ENCODE data around the gene ADCY9.
"Not testable (repeated sequence)": the region's sequence is repeated elsewhere in the genome, so short reads cannot be mapped to it uniquely, and the experiment has no call there.

Gene ADCY9

GRCh38 chr16:4048481-4048880 lies 67.8 kb downstream of the ADCY9 start:
- no peak for DNase-seq (ENCODE audit: low read depth in 1 of 2, low spot score in 1 of 2)
- no peak for TF ChIP-seq JUND (IDR thresholded peaks at IDR 0.05; ENCODE audit: low read depth)
- in situ Hi-C loops (cut with HindIII; ENCODE audit: low pct_unique_long_range_greater_than_20kb, low sequenced_read_pairs), result no loop called here

- no peak for TF ChIP-seq JUND (IDR thresholded peaks at IDR 0.05; ENCODE audit: low read depth)
- DNase-seq (ENCODE audit: low read depth in 1 of 2, low spot score in 1 of 2), result no peak
- in situ Hi-C loops (cut with HindIII; ENCODE audit: low pct_unique_long_range_greater_than_20kb, low sequenced_read_pairs), result no loop called here
These were observed 70.0 kb downstream of the ADCY9 start for GRCh38 chr16:4046221-4046620.

GRCh38 chr16:4045561-4045960 lies 70.7 kb downstream of the ADCY9 start:
- DNase-seq (ENCODE audit: low read depth in 1 of 2, low spot score in 1 of 2); in situ Hi-C loops (cut with HindIII; ENCODE audit: low pct_unique_long_range_greater_than_20kb, low sequenced_read_pairs): not testable (repeated sequence)

GRCh38 chr16:4042581-4042980 lies 73.7 kb downstream of the ADCY9 start:
- no peak for TF ChIP-seq JUND (IDR thresholded peaks at IDR 0.05; ENCODE audit: low read depth)
- no peak for DNase-seq (ENCODE audit: low read depth in 1 of 2, low spot score in 1 of 2)

GRCh38 chr16:4038448-4038847 lies 77.8 kb downstream of the ADCY9 start:
- DNase-seq (ENCODE audit: low read depth in 1 of 2, low spot score in 1 of 2), result no peak
- in situ Hi-C loops (cut with HindIII; ENCODE audit: low pct_unique_long_range_greater_than_20kb, low sequenced_read_pairs), result no loop called here
- TF ChIP-seq JUND (IDR thresholded peaks at IDR 0.05; ENCODE audit: low read depth), result no peak

More at GRCh38 chr16:4042581-4042980, 73.7 kb downstream of the ADCY9 start:
- in situ Hi-C loops (cut with HindIII; ENCODE audit: low pct_unique_long_range_greater_than_20kb, low sequenced_read_pairs), result no loop called here

GRCh38 chr16:4036952-4037351 lies 79.3 kb downstream of the ADCY9 start:
- in situ Hi-C loops (cut with HindIII; ENCODE audit: low pct_unique_long_range_greater_than_20kb, low sequenced_read_pairs), result not testable (repeated sequence)

GRCh38 chr16:4034963-4035362 lies 81.3 kb downstream of the ADCY9 start:
- DNase-seq (ENCODE audit: low read depth in 1 of 2, low spot score in 1 of 2), result no peak
- TF ChIP-seq JUND (IDR thresholded peaks at IDR 0.05; ENCODE audit: low read depth), result no peak
- in situ Hi-C loops (cut with HindIII; ENCODE audit: low pct_unique_long_range_greater_than_20kb, low sequenced_read_pairs), result no loop called here

More at GRCh38 chr16:4036952-4037351, 79.3 kb downstream of the ADCY9 start:
- DNase-seq (ENCODE audit: low read depth in 1 of 2, low spot score in 1 of 2), result not testable (repeated sequence)

- TF ChIP-seq JUND (IDR thresholded peaks at IDR 0.05; ENCODE audit: low read depth), result no peak
- in situ Hi-C loops (cut with HindIII; ENCODE audit: low pct_unique_long_range_greater_than_20kb, low sequenced_read_pairs), result no loop called here
- DNase-seq (ENCODE audit: low read depth in 1 of 2, low spot score in 1 of 2), result no peak
These were observed 82.3 kb downstream of the ADCY9 start for GRCh38 chr16:4033951-4034350.

GRCh38 chr16:4032768-4033167 lies 83.5 kb downstream of the ADCY9 start:
- in situ Hi-C loops (cut with HindIII; ENCODE audit: low pct_unique_long_range_greater_than_20kb, low sequenced_read_pairs), result no loop called here
- TF ChIP-seq JUND (IDR thresholded peaks at IDR 0.05; ENCODE audit: low read depth), result no peak
- DNase-seq (ENCODE audit: low read depth in 1 of 2, low spot score in 1 of 2), result no peak

GRCh38 chr16:4028144-4028543 lies 88.1 kb downstream of the ADCY9 start:
- no peak for DNase-seq (ENCODE audit: low read depth in 1 of 2, low spot score in 1 of 2)
- no peak for TF ChIP-seq JUND (IDR thresholded peaks at IDR 0.05; ENCODE audit: low read depth)

GRCh38 chr16:4026854-4027253 lies 89.4 kb downstream of the ADCY9 start:
- in situ Hi-C loops (cut with HindIII; ENCODE audit: low pct_unique_long_range_greater_than_20kb, low sequenced_read_pairs), result no loop called here
- no peak for TF ChIP-seq JUND (IDR thresholded peaks at IDR 0.05; ENCODE audit: low read depth)
- DNase-seq (ENCODE audit: low read depth in 1 of 2, low spot score in 1 of 2), result peak in 1 of 2 experiments; percentile 59

More at GRCh38 chr16:4028144-4028543, 88.1 kb downstream of the ADCY9 start:
- in situ Hi-C loops (cut with HindIII; ENCODE audit: low pct_unique_long_range_greater_than_20kb, low sequenced_read_pairs), result no loop called here

GRCh38 chr16:4025428-4025827 lies 90.8 kb downstream of the ADCY9 start:
- no peak for TF ChIP-seq JUND (IDR thresholded peaks at IDR 0.05; ENCODE audit: low read depth)
- DNase-seq (ENCODE audit: low read depth in 1 of 2, low spot score in 1 of 2), result no peak
- in situ Hi-C loops (cut with HindIII; ENCODE audit: low pct_unique_long_range_greater_than_20kb, low sequenced_read_pairs), result no loop called here

- no peak for TF ChIP-seq JUND (IDR thresholded peaks at IDR 0.05; ENCODE audit: low read depth)
- in situ Hi-C loops (cut with HindIII; ENCODE audit: low pct_unique_long_range_greater_than_20kb, low sequenced_read_pairs), result no loop called here
- no peak for DNase-seq (ENCODE audit: low read depth in 1 of 2, low spot score in 1 of 2)
These were observed 94.3 kb downstream of the ADCY9 start for GRCh38 chr16:4021916-4022315.

GRCh38 chr16:4021070-4021779 lies 95.0 kb downstream of the ADCY9 start:
- TF ChIP-seq JUND (IDR thresholded peaks at IDR 0.05; ENCODE audit: low read depth), result no peak
- peak; percentile 47 to 97 for DNase-seq (ENCODE audit: low read depth in 1 of 2, low spot score in 1 of 2)
- in situ Hi-C loops (cut with HindIII; ENCODE audit: low pct_unique_long_range_greater_than_20kb, low sequenced_read_pairs), result no loop called here
